AG08395 (cell line): ENCODE data around the gene IL17RD.
A peak's percentile ranks its signal among the peaks of the same experiment; 100 is the strongest.
"Not testable (repeated sequence)": the region's sequence is repeated elsewhere in the genome, so short reads cannot be mapped to it uniquely, and the experiment has no call there.

Source experiments
- DNase-seq: peaks from one replicate; pipeline ENCODE4 v3.0.0; 2012; ENCODE audit warnings: mixed read lengths, low spot score

The IL17RD gene

DNA sequence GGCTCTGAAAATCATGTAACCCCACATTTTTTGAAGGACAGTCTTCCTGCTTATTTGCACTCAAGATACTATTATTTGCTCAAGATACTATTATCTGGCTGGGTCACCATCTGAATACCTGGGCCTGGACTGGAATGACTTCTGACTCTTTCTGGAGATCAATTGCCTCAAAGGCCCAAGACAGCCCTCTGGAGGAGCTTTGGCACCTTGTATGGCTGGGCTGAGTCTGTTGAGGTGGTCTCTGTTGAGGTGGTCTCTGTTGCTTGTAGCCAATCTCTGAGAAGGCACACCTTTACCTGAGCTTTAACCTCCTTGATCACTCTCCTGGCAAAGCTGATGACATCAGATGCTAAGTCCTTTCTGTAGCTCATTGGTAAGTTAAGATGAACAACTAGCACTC, 71.7 kb downstream of the IL17RD start:
- no peak for DNase-seq

DNA sequence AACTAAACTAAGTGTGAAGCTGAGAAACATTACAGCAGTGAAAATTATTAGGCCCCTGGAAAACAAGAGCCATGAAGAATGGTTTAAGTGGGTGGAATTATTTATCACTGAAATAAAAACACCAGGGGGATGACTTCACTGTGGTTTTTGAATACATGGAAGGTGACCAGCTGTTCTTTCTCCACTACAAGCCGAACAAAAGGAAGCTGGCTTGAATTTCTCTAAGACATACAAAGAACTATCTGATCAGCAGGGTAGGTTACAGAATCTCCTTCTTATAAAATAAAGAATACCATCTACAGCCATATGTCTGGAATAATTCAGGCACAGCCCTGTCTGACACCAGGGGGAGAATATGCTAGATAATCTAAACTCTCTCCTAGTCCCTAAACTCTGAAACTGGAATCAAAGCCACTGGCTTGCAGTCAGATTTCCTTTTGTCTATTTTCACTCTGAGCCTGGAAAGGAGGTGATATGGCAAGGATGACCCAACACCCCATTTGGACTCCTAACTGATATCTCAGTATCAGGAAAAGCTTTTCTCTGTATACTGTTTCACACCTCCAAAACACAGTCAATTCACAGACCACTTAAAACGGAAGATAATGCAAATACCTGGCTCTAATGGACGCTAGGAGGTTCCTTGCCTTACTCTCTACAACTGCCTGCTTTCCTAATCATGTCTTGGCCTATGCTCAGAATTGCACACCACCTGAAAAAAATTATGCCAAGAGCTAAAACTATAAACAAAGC, 73.5 kb downstream of the IL17RD start:
- DNase-seq: peak; percentile 30

DNA sequence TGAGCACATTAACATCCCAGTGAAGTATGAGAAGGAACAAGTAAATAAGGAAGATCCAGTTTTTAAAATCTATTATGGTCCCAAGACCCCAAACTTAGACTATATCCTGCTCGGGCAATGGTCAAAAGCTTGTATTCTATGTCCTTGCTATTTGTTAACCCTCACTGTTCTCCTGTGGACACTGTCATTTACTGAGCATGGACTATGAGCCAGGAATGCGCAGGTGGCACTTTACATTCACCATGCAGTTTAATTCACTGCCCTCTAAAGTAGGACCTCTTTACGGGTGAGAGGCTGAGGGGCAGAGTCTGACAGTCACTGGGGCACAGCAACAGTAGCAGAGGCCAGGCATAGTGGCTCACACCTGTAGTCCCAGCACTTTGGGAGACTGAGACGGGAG, 76.1 kb downstream of the IL17RD start:
- no peak for DNase-seq

DNA sequence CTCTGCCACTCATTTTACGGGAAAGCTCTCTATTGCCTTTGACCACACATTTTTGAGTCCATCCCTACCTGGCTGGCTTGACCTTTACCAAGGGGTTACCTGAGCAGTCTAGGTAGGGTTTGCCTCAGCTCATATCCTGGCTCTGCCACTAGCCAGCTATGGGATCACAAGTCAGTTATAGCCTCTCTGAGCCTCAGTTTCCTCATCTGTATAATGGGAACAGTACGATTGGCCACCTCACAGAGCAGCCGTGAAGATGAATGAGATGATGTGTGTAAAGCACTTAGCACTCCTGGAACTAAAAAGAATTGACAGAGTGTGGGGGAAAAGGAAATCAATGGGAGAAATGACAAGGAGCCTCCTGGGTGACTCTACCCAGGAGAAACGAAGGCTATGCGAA, 76.7 kb downstream of the IL17RD start:
- no peak for DNase-seq

DNA sequence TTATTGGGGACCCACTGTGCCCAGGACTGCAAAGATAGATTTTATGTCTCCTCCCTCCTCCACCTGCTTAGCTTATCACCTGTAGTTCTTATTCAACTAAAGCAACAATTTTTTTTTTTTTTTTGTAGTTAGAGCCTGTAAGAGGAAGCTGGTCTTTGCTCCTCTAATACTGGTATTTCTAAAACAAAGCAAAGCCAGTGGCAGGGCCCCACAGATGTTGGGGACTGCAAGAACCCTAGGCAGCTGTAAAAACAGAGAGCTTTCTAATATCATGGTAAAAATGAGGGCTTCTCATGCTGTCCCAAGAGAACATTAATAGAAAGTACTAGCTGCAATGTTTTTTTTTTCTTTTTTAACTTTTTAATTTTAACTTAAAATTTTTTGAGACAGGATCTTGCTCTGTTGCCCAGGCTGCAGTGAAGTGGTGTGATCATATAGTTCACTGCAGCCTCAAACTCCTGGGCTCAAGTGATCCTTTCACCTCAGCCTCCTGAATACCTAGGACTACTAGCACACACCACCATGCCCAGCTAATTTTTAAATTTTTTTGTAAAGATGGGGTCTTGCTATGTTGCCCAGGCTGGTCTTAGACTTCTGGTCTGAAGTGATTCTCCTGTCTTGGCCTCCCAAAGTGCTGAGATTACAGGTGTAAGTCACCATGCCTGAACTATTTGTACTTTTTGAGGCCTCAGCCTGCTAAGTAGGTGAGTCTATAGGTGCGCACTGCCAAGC, 77.6 kb downstream of the IL17RD start:
- no peak for DNase-seq

DNA sequence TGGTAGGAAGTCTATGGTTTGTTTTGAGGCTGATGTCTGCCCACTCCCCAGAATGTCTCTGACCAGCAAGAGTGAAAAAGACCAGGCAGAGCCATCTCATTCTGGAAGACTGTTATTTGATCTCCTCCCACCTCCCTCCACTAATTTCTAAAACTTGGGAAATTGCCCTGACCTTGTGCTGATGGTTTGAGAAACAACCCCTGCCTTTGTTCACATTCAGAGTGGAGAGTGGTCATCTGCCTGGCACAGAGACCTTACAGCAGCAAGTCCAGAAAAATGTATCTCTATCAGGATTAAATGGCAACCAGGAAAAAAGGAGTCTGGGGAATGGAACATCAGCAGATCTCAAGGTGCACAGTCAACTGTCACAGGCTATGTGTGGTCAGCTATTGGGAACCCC, 79.0 kb downstream of the IL17RD start:
- DNase-seq: no peak

DNA sequence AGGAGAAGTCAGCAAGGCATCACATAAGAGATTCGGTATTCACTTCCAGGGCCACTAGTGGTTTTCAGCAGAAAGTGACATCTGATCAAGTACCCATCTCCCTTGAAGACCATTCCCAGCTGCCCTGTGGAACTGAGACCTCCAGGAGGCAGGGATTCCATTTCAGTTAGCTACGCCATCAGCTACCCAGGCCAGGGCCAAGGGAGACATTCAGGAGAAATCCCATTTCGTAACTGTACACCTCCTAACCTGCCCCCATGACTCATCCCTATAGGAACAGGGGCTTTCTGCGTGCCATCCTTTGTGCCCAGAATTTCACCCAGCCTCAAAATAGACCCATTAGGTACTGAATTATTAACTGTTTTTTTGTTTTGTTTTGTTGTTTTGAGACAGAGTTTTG, 79.9 kb downstream of the IL17RD start:
- no peak for DNase-seq

GRCh38 chr3:57083266-57083995, 81.7 kb downstream of the IL17RD start:
- DNase-seq: not testable (repeated sequence)

GRCh38 chr3:57082481-57082880, 82.7 kb downstream of the IL17RD start:
- no peak for DNase-seq

- no peak for DNase-seq
These were observed 84.0 kb downstream of the IL17RD start for GRCh38 chr3:57081173-57081572.

- no peak for DNase-seq
These were observed 85.0 kb downstream of the IL17RD start for GRCh38 chr3:57080171-57080570.

DNA sequence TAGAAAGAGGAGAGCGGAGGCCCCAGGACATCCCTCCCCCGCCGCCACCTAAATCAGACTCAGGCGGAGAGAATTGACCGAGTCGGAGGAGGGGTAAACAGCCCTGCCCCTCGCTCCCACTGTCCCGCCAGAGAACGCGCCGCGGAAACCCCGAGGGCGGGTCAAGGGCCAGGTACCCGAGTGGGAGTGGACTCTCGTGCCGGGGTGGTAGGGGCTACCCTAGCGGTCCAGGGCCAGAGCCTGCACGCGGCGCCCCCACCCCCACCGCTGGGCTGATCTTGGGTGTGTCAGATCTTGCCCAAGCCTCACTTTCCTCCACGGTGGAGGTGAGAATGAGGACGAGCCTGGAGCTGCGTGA, 85.7 kb downstream of the IL17RD start:
- no peak for DNase-seq

GRCh38 chr3:57078635-57079473, 86.3 kb downstream of the IL17RD start:
- DNase-seq: peak; percentile 49

DNA sequence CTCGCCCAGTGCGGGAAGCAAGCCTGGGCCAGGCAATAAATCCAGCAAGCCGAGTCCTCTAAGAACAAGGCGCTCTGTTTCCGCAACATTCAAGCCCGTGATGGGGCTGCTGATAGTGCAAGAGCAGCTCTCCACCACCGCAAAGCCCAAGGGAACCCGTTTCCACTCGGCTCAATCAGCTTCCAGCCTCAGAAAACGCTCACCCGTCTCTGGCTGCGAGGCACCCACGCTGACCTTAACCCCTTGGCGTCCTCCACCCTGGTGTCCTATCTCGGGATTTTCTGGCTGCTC, 86.9 kb downstream of the IL17RD start:
- DNase-seq: peak; percentile 59

- DNase-seq: no peak
These were observed 87.4 kb downstream of the IL17RD start for GRCh38 chr3:57077630-57078343.

DNA sequence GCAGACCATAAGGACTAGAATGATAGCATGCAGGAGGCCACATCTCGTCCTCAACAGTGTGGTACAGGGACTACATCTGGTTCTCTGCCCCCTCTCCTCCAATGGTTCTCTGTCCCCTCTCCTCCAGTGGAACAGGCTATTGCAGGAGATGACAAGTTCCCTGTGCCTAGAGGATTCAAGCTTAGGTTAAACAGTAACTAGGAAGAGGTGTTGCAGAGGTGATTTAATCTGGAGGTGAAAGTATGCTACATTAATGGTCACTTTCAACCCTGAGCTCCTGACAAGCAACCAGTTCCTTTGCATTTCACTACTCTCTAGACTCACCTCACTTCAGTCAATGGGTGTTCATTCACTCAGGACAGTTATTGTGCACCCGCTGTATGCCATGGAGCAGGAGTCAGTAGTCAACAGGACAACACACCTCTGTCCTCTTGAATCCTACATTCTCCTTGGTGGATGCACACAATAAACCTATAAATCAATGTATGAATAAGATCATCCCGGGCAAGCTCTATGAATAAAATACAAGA, 88.7 kb downstream of the IL17RD start:
- no peak for DNase-seq

GRCh38 chr3:57074135-57074534, 91.0 kb downstream of the IL17RD start:
- no peak for DNase-seq

DNA sequence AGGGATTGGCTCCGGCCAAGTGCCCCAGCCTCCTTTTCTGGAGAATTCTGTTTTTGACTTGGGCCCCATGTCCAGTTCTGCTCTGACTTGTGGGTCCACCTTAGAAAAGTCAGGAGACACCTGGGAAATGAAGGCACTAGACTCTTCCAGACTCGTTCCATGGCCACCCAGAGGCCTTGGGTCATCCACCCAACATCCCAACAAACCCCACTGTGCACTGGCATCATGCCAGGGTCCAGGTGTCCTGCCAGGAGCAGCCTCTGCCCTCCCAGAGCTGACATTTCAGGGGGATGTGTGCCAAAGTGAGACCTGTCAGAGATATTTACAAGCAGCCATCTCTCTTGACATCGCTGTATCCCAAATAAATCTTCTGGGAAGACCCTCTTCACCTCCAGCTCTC, 91.5 kb downstream of the IL17RD start:
- no peak for DNase-seq

- no peak for DNase-seq
These were observed 95.7 kb downstream of the IL17RD start for GRCh38 chr3:57069503-57069902.

DNA sequence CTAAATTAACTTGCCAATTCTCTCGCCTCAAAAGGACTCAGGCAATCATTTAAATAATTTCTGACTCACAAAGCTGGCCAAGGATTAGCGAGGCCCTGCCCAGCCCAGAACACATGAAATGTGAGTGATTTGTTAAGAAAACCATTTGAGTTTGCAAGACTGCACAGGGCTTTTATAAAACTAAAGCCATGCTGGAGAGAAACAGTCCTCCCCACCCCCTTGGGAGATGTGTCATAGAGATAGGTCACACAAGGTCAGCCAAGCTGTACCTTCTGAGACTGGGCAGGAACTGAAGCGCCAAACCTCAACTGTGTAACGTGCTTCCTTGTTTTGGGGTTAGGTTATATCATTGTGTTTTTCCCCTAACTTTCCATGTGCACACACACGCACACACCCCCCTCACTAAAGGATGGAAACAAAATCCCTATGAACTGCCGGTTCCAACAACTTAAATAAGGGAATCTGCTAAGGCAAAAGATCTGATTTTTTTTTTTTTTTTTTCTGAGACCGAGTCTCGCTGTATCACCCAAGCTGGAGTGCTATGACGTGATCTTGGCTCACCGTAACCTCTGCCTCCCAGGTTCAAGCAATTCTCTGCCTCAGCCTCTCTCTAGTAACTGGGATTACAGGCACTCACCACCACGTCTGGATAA, 96.6 kb downstream of the IL17RD start:
- DNase-seq: peak; percentile 85

DNA sequence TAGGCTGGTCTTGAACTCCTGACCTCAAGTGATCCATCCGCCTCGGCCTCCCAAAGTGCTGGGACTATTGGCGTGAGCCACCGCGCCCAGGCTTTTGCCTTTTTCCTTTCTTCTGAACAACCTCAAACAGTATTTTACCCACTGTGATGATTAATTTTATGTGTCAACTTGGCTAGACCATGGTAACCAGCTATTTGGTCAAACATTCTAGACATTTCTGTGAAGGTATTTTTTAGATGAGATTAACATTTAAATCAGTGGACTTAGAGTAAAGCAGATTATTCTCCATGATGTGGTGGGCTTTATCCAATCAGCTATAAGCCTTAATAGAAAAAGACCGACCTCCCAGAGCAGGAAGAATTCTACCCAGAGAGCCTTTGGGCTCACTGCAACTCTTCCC, 98.7 kb downstream of the IL17RD start:
- DNase-seq: no peak
